Measurements from ENCODE around the gene RPSA. TPM values are rescaled to one million over a fixed set of nuclear protein-coding genes. Genes with fewer than 3 reads are reported as not detected.

The RPSA gene
- polyA plus RNA-seq (2011; rRNA removed), result 3,266 and 3,502 TPM in 2 replicates
- polyA minus RNA-seq (2011; rRNA and poly(A)+ RNA removed), result 900 and 1,062 TPM in 2 replicates

DNA sequence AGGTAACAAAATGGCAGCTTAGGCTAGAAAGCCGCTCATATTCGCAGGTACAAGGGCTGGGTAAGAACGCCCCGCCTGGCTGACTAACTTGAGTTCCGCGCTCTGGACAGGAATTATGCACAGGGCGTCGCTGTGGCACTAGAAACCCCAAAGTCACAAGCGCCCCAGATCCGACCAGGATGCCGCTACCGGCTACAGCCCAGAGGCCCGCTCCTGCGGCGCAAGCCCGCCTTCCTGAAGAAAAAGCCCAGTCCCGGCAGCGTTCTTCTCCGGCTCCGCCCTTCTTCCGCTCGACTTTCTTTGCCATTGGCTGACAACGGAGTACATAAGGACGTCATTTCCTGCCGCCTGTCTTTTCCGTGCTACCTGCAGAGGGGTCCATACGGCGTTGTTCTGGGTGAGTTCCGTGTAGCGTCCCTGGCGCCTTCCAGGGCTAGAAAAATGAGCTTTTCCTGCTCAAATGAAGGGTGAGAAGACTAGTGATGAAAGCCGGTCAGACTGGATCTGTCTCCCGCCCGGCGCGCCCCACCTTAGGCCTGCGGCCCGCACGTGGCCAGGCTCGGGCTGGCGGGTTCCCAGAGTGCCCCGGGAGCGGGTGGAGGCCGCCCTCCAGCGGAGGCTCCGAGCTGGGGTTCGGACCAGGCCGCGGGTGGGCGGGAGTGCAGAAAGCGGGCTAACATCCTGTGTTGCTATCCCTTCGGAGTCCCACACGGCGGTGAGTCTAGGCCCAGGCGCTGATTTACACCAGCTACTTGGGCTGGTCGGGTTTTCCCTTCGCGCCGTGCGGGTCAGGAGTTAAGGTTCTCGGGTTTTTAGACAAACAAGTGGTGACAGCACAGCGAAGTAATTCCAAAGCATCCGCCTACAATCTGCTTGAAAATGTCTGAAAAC is at the start of gene RPSA:
TSS of gene RPSA (plus strand) at position 353 of the 891 bp plus-strand sequence. CDS start 934 bp downstream, outside the sequence.
- CTCF ChIA-PET, result interaction anchor here (0.9 to 2.8 kb wide), 3 partner anchors 8 to 39 kb away, joined by 4 to 12 read pairs (median 4); no protein-coding TSS in a partner anchor

DNA sequence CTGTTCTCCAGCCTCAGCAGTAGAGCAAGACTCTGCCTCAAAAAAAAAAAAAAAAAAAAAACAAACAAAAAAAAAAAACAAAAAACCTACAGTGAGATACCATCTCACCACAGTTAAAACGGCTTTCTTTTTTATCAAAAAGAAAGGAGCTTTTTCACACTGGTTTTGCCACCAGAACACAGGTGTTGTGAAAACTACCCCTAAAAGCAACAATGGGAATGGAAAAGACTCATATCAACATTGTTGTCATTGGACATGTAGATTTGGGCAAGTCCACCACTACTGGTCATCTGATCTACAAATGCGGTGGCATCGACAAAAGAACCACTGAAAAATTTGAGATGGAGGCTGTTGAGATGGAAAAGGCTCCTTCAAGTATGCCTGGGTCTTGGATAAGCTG is 48.2 kb upstream of the RPSA start:
- ChIA-PET CTCF (interaction anchor here (0.6 to 0.7 kb wide), 2 partner anchors 10 to 131 kb away, joined by 3 to 4 read pairs; no protein-coding TSS in a partner anchor), POLR2A (no interaction called here)
- TF ChIP-seq CTCF (IDR thresholded peaks at IDR 0.05; ENCODE audit: low read depth, low read length), result no peak
- H3K4me3 ChIP-seq (ENCODE audit: low read depth, low read length), result no peak overlapping the region
- no peaks in the 10 kb centered on the region for H3K27me3 ChIP-seq (ENCODE audit: control insufficient read depth, insufficient read depth, low read length)
- no peaks in the 10 kb centered on the region for H3K9me3 ChIP-seq (ENCODE audit: control insufficient read depth, insufficient read depth, low read length)
- DNase-seq (ENCODE audit: low read depth, low spot score), result no peak
- no peak overlapping the region for H3K27ac ChIP-seq (ENCODE audit: low read depth, low read length)

More for the DNA sequence above, at the start of gene RPSA:
- peak within 1 kb of the TSS; percentile 80 for H3K27ac ChIP-seq (ENCODE audit: low read depth, low read length)
- no peaks in the 10 kb centered on the region for H3K9me3 ChIP-seq (ENCODE audit: control insufficient read depth, insufficient read depth, low read length)
- peak; percentile 90 for DNase-seq (ENCODE audit: low read depth, low spot score)
- no peaks in the 10 kb centered on the region for H3K27me3 ChIP-seq (ENCODE audit: control insufficient read depth, insufficient read depth, low read length)
- POLR2A ChIA-PET, result interaction anchor here (0.6 to 1.7 kb wide), 8 partner anchors 9 to 260 kb away, joined by 3 to 12 read pairs (median 3); no protein-coding TSS in a partner anchor
- TF ChIP-seq CTCF (IDR thresholded peaks at IDR 0.05; ENCODE audit: low read depth, low read length), result peak; percentile 36
- peak within 1 kb of the TSS; percentile 85 for H3K4me3 ChIP-seq (ENCODE audit: low read depth, low read length)

DNA sequence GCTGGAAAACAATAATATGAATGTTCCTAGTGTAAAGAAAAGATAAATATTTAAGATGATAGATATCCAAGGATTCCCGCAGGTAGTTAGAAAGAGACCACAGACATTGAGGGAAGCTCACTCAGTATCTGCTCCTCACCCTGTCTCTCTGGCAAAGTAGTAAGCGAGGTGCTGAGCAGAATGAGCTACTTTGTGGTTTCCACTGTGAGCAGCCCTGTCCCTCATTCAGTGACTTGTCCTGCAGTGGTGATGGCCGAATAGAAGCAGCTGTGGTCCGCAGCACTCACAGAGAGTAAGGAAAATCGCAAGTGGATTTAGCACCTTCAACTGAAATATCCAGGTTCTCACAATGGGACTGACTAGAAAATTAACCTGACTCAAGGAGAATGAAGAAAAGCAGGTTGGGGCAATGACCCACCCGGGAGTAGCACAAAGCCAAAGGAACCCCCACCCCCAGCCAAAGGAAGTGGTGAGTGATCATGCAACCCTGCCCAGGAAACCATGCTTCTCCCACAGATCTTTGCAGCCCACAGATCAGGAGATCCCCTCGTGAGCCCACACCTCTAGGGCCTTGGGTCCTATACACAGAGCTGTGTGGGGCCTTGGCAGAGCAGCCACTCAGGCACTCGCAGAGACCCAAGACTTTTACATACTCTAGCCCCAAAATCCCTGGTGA is 45.1 kb upstream of the RPSA start:
- ChIA-PET CTCF (no interaction called here), POLR2A (no interaction called here)
- TF ChIP-seq CTCF (IDR thresholded peaks at IDR 0.05; ENCODE audit: low read depth, low read length), result no peak
- DNase-seq (ENCODE audit: low read depth, low spot score), result no peak
- Histone ChIP-seq H3K27me3 (ENCODE audit: control insufficient read depth, insufficient read depth, low read length) (no peaks in the 10 kb centered on the region), H3K27ac (ENCODE audit: low read depth, low read length) (no peak overlapping the region), H3K4me3 (ENCODE audit: low read depth, low read length) (no peak overlapping the region), H3K9me3 (ENCODE audit: control insufficient read depth, insufficient read depth, low read length) (no peaks in the 10 kb centered on the region)

- POLR2A ChIA-PET, result no interaction called here
- Histone ChIP-seq H3K4me3 (ENCODE audit: low read depth, low read length) (no peak overlapping the region), H3K9me3 (ENCODE audit: control insufficient read depth, insufficient read depth, low read length) (no peaks in the 10 kb centered on the region), H3K27me3 (ENCODE audit: control insufficient read depth, insufficient read depth, low read length) (no peaks in the 10 kb centered on the region), H3K27ac (ENCODE audit: low read depth, low read length) (no peak overlapping the region)
- CTCF ChIA-PET, result no interaction called here
- no peak for DNase-seq (ENCODE audit: low read depth, low spot score)
- TF ChIP-seq CTCF (IDR thresholded peaks at IDR 0.05; ENCODE audit: low read depth, low read length), result no peak
Measured at GRCh38 chr3:39362192-39362591, 44.3 kb upstream of the RPSA start.
